ENCODE data around the gene DDA1. TPM values are rescaled to one million over a fixed set of nuclear protein-coding genes. Genes with fewer than 3 reads are reported as not detected.

Gene DDA1
- total and polyA plus RNA-seq, 2 of the 13 experiments (the other 11 are each of a cell fraction or from before 2014, with no cell fraction given), result 24.5 to 26.0 TPM

GRCh38 chr19:17336872-17337674 lies 27.7 kb downstream of the DDA1 start, which contains the start of gene GTPBP3 (continued):
- 0 out of 2 replicates have a peak, but pooled peaks have one; percentile 54 for TF ChIP-seq ZNF558 (CRISPR knock-in tag; IDR thresholded peaks at IDR 0.05; ENCODE audit: borderline replicate concordance)
- no peak for TF ChIP-seq ONECUT2 (CRISPR knock-in tag; IDR thresholded peaks at IDR 0.05)
- peak; percentile 84; the same call in 1 of the 2 replicates for TF ChIP-seq HBP1 (CRISPR knock-in tag; IDR thresholded peaks at IDR 0.05; ENCODE audit: low read depth)
- 0 out of 2 replicates have a peak, but pooled peaks have one; percentile 52 for TF ChIP-seq EED (CRISPR knock-in tag; IDR thresholded peaks at IDR 0.05)
- 0 out of 2 replicates have a peak, but pooled peaks have one; percentile 11 for TF ChIP-seq ZNF12 (CRISPR knock-in tag; IDR thresholded peaks at IDR 0.05)
- peak; percentile 66; the same call in 1 of the 2 replicates for TF ChIP-seq MAZ (IDR thresholded peaks at IDR 0.05; ENCODE audit: borderline replicate concordance, low read depth, low read length)
- TF ChIP-seq MAZ (CRISPR knock-in tag; IDR thresholded peaks at IDR 0.05; ENCODE audit: low read depth), result peak; percentile 61; the same call in 1 of the 2 replicates
- no peak for TF ChIP-seq ZNF572 (CRISPR knock-in tag; IDR thresholded peaks at IDR 0.05)
- 0 out of 2 replicates have a peak, but pooled peaks have one; percentile 43 for TF ChIP-seq ZNF235 (CRISPR knock-in tag; IDR thresholded peaks at IDR 0.05; ENCODE audit: borderline replicate concordance)
- TF ChIP-seq KAT8 (CRISPR knock-in tag; IDR thresholded peaks at IDR 0.05), result peak; percentile 83
- peak; percentile 97 for TF ChIP-seq HOXA3 (CRISPR knock-in tag; IDR thresholded peaks at IDR 0.05)
- TF ChIP-seq IRF9 (CRISPR knock-in tag; IDR thresholded peaks at IDR 0.05; ENCODE audit: borderline replicate concordance), result peak; percentile 43; the same call in 1 of the 2 replicates
- peak; percentile 94 for TF ChIP-seq THAP11 (CRISPR knock-in tag; IDR thresholded peaks at IDR 0.05)
- TF ChIP-seq IKZF4 (CRISPR knock-in tag; IDR thresholded peaks at IDR 0.05; ENCODE audit: borderline replicate concordance, low read depth, not compliant biosample characterization), result no peak
- TF ChIP-seq ZNF143 (CRISPR knock-in tag; IDR thresholded peaks at IDR 0.05), result peak; percentile 64
- TF ChIP-seq ARHGAP35 (CRISPR knock-in tag; IDR thresholded peaks at IDR 0.05; ENCODE audit: borderline replicate concordance), result peak; percentile 27
- TF ChIP-seq ZNF788 (CRISPR knock-in tag; IDR thresholded peaks at IDR 0.05; ENCODE audit: borderline replicate concordance), result peak; percentile 75; the same call in 1 of the 2 replicates
- TF ChIP-seq ZNF781 (CRISPR knock-in tag; IDR thresholded peaks at IDR 0.05; ENCODE audit: borderline replicate concordance, not compliant biosample characterization), result peak; percentile 49
- TF ChIP-seq KLF13 (CRISPR knock-in tag; IDR thresholded peaks at IDR 0.05), result no peak
- peak; percentile 26; the same call in 1 of the 2 replicates for TF ChIP-seq ZNF709 (CRISPR knock-in tag; IDR thresholded peaks at IDR 0.05)
- TF ChIP-seq ISL2 (CRISPR knock-in tag; IDR thresholded peaks at IDR 0.05), result peak; percentile 34; the same call in 1 of the 2 replicates
- no peak for TF ChIP-seq HNRNPK (IDR thresholded peaks at IDR 0.05; ENCODE audit: low read depth, low read length, poor library complexity, severe bottlenecking)
- TF ChIP-seq HNF4G (IDR thresholded peaks at IDR 0.05; ENCODE audit: borderline replicate concordance, low read depth, low read length), result no peak
- no peak for TF ChIP-seq HNF4G (CRISPR knock-in tag; IDR thresholded peaks at IDR 0.05; ENCODE audit: borderline replicate concordance, low read depth)
- TF ChIP-seq ZNF101 (CRISPR knock-in tag; IDR thresholded peaks at IDR 0.05; ENCODE audit: borderline replicate concordance, low read depth), result no peak
- TF ChIP-seq HOXA5 (CRISPR knock-in tag; IDR thresholded peaks at IDR 0.05), result no peak
